Astrocyte of the hippocampus (primary cell): ENCODE measurements around the gene KIF3A.
A peak's percentile ranks its signal among the peaks of the same experiment; 100 is the strongest.

Experiments used
- DNase-seq: peaks from one replicate; pipeline ENCODE4 v3.0.0; 2011; ENCODE audit warnings: low read depth, low spot score

KIF3A gene

GRCh38 chr5:132753135-132753987 lies 16.0 kb upstream of the KIF3A start:
- peak; percentile 40 for DNase-seq

GRCh38 chr5:132752581-132753125 lies 15.3 kb upstream of the KIF3A start:
- DNase-seq: no peak

GRCh38 chr5:132751971-132752580 lies 14.7 kb upstream of the KIF3A start:
- no peak for DNase-seq

GRCh38 chr5:132751444-132751843 lies 14.1 kb upstream of the KIF3A start:
- no peak for DNase-seq

- DNase-seq: no peak
These were observed 13.3 kb upstream of the KIF3A start for GRCh38 chr5:132750471-132751230.

GRCh38 chr5:132749506-132749905 lies 12.2 kb upstream of the KIF3A start:
- DNase-seq: no peak

- DNase-seq: no peak
These were observed 11.2 kb upstream of the KIF3A start for GRCh38 chr5:132748522-132749000.

GRCh38 chr5:132747616-132748440 lies 10.5 kb upstream of the KIF3A start:
- DNase-seq: no peak

GRCh38 chr5:132746954-132747615 lies 9.7 kb upstream of the KIF3A start, which contains the start of gene CCNI2:
Gene CCNI2 (plus strand): TSS chr5:132747426. CDS start chr5:132747496, 70 bp downstream.
- peak; percentile 52 for DNase-seq

- no peak for DNase-seq
These were observed 9.2 kb upstream of the KIF3A start for GRCh38 chr5:132746592-132746953.

GRCh38 chr5:132744659-132745058 lies 7.3 kb upstream of the KIF3A start:
- no peak for DNase-seq

GRCh38 chr5:132742626-132743025 lies 5.3 kb upstream of the KIF3A start:
- DNase-seq: no peak

- DNase-seq: no peak
These were observed 4.8 kb upstream of the KIF3A start for GRCh38 chr5:132742158-132742557.

GRCh38 chr5:132739232-132739631 lies 1.9 kb upstream of the KIF3A start:
- DNase-seq: no peak

GRCh38 chr5:132737982-132738681 lies 786 bp upstream of the KIF3A start:
- no peak for DNase-seq

GRCh38 chr5:132734687-132735086 lies 2.7 kb downstream of the KIF3A start:
- no peak for DNase-seq

- no peak for DNase-seq
These were observed 3.7 kb downstream of the KIF3A start for GRCh38 chr5:132733499-132734148.

- no peak for DNase-seq
These were observed 7.5 kb downstream of the KIF3A start for GRCh38 chr5:132729896-132730295.

- no peak for DNase-seq
These were observed 11.6 kb downstream of the KIF3A start for GRCh38 chr5:132725745-132726144.
